CD4-positive, alpha-beta T cell treated with Interleukin-17A for 4 hours (primary cell): ENCODE results near the gene GPR137C.

ENCODE experiments used
- DNase-seq: peaks from one replicate; pipeline ENCODE4 v3.0.0-alpha.2; 2020; ENCODE audit warnings: mixed read lengths

GPR137C gene

GRCh38 chr14:52683985-52684520 lies 131.4 kb downstream of the GPR137C start:
- no peak for DNase-seq

GRCh38 chr14:52686176-52686575 lies 133.5 kb downstream of the GPR137C start:
- DNase-seq, result no peak
